Nephron progenitor cell (in vitro differentiated cells): ENCODE data around the gene CXCL12.

Source experiments
- DNase-seq: peaks from one replicate; pipeline ENCODE4 v3.0.0; 2021
- H3K27ac Mint-ChIP-seq: 2 replicates; pipeline ENCODE4 v1.8.0; 2021; ENCODE audit warnings: mild to moderate bottlenecking, moderate library complexity, mixed read lengths
- H3K27me3 Mint-ChIP-seq: 2 replicates; pipeline ENCODE4 v1.8.0; 2021; ENCODE audit warnings: mild to moderate bottlenecking, low read depth, mixed read lengths; ENCODE audit not compliant: poor library complexity
- H3K36me3 Mint-ChIP-seq: 2 replicates; pipeline ENCODE4 v1.8.0; 2021; ENCODE audit warnings: low read depth, mixed read lengths
- H3K4me1 Mint-ChIP-seq: 2 replicates; pipeline ENCODE4 v1.8.0; 2021; ENCODE audit warnings: mixed read lengths
- H3K4me3 Mint-ChIP-seq: 2 replicates; pipeline ENCODE4 v1.8.0; 2021; ENCODE audit warnings: mild to moderate bottlenecking, moderate library complexity, mixed read lengths
- H3K9me3 Mint-ChIP-seq: 2 replicates; pipeline ENCODE4 v1.8.0; 2021; ENCODE audit warnings: mild to moderate bottlenecking, moderate library complexity, mixed read lengths
- TF ChIP-seq, protein P1 (sequence below): fragments of 200-600 bp; sonication (generic); IDR thresholded peaks from 2 replicates; pipeline ENCODE4 v1.5.0; 2021; ENCODE audit warnings: antibody characterized with exemption

The CXCL12 gene

GRCh38 chr10:44424957-44425356 is 40.1 kb upstream of the CXCL12 start:
- Mint-ChIP-seq H3K27ac (no peak overlapping the region), H3K4me1 (peaks cover 12% of the 10 kb centered on the region), H3K9me3 (peaks cover 18% of the 10 kb centered on the region), H3K4me3 (no peak overlapping the region), H3K36me3 (no peaks in the 10 kb centered on the region), H3K27me3 (peaks cover 15% of the 10 kb centered on the region)
- TF ChIP-seq, protein P1, sequence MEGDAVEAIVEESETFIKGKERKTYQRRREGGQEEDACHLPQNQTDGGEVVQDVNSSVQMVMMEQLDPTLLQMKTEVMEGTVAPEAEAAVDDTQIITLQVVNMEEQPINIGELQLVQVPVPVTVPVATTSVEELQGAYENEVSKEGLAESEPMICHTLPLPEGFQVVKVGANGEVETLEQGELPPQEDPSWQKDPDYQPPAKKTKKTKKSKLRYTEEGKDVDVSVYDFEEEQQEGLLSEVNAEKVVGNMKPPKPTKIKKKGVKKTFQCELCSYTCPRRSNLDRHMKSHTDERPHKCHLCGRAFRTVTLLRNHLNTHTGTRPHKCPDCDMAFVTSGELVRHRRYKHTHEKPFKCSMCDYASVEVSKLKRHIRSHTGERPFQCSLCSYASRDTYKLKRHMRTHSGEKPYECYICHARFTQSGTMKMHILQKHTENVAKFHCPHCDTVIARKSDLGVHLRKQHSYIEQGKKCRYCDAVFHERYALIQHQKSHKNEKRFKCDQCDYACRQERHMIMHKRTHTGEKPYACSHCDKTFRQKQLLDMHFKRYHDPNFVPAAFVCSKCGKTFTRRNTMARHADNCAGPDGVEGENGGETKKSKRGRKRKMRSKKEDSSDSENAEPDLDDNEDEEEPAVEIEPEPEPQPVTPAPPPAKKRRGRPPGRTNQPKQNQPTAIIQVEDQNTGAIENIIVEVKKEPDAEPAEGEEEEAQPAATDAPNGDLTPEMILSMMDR: no peak
- DNase-seq: no peak

DNA sequence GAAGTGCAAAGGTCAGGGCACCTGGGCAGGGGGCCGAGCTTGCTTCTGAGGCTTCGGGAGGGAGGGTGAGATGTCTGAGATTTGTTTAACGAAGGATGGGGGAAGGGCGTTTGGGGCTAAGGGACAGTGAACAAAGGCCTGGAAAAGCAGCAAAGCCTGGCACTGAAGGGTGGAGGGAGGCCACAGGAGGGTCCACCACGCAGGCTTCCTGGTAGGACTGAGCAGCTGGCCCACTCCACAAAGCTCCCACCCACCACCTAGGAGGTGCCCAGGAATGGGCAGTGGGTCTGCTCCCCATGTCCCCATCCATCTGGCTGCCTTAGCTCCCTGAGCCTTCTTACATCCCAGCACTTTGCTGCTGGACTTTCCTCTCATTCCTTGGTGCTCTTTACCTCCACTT is 39.4 kb upstream of the CXCL12 start:
- H3K27me3 Mint-ChIP-seq: peaks cover 16% of the 10 kb centered on the region
- TF ChIP-seq, protein P1: no peak
- H3K9me3 Mint-ChIP-seq: peaks cover 12% of the 10 kb centered on the region
- H3K4me3 Mint-ChIP-seq: no peak overlapping the region
- no peaks in the 10 kb centered on the region for H3K36me3 Mint-ChIP-seq
- peaks cover 12% of the 10 kb centered on the region for H3K4me1 Mint-ChIP-seq
- peak overlapping the region; percentile 71 for H3K27ac Mint-ChIP-seq
- no peak for DNase-seq

- H3K4me1 Mint-ChIP-seq: peaks cover 12% of the 10 kb centered on the region
- H3K36me3 Mint-ChIP-seq: no peaks in the 10 kb centered on the region
- no peak for DNase-seq
- H3K9me3 Mint-ChIP-seq: peaks cover 5% of the 10 kb centered on the region
- TF ChIP-seq, protein P1: no peak
- H3K4me3 Mint-ChIP-seq: no peak overlapping the region
- no peak overlapping the region for H3K27ac Mint-ChIP-seq
- H3K27me3 Mint-ChIP-seq: peaks cover 20% of the 10 kb centered on the region
Observed at GRCh38 chr10:44422570-44423101, 37.7 kb upstream of the CXCL12 start.

GRCh38 chr10:44422153-44422552 is 37.3 kb upstream of the CXCL12 start:
- H3K27me3 Mint-ChIP-seq: peaks cover 22% of the 10 kb centered on the region
- TF ChIP-seq, protein P1: no peak
- H3K4me3 Mint-ChIP-seq: no peak overlapping the region
- peaks cover 12% of the 10 kb centered on the region for H3K4me1 Mint-ChIP-seq
- no peak overlapping the region for H3K27ac Mint-ChIP-seq
- peaks cover 5% of the 10 kb centered on the region for H3K9me3 Mint-ChIP-seq
- DNase-seq: no peak
- no peaks in the 10 kb centered on the region for H3K36me3 Mint-ChIP-seq

DNA sequence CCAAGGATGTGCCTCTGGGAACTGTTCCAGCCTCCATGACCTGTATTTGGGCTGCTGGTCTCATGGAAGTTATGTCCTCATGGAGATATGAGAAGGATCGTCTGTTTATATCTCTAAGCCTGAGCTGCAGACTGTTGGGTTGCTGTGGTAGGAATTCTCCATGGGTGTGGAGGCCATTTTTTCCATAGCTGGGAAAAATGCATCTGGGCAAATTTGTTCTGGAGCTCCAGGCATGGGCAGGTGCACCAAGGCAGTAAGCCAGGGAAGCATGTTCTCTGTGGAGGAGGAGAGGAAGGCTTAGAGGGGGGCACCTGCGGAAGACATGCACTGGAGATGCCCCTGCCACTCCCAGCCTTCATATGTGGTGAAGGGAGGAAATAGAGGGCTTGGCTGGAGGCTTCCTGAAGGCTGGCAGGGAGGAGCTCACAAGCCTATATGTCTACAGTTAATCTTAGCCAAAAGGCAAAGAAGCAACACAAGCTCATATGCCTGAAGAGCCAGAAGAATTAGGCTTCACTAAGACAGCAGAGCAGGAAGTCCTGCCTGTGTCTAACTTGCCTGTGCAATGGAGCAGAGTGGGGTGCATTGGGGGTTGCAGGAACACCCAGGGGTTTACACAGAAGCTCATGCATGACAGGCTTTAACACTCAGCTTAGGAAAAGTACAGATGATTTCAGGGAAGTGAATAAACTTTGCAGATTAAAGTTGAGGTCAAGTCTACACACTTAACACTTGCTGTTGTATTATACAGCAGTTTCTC is 35.1 kb upstream of the CXCL12 start:
- H3K27me3 Mint-ChIP-seq: peaks cover 26% of the 10 kb centered on the region
- H3K4me3 Mint-ChIP-seq: no peak overlapping the region
- H3K27ac Mint-ChIP-seq: no peak overlapping the region
- H3K4me1 Mint-ChIP-seq: peaks cover 10% of the 10 kb centered on the region
- peaks cover 14% of the 10 kb centered on the region for H3K9me3 Mint-ChIP-seq
- TF ChIP-seq, protein P1: no peak
- DNase-seq: no peak
- no peaks in the 10 kb centered on the region for H3K36me3 Mint-ChIP-seq

DNA sequence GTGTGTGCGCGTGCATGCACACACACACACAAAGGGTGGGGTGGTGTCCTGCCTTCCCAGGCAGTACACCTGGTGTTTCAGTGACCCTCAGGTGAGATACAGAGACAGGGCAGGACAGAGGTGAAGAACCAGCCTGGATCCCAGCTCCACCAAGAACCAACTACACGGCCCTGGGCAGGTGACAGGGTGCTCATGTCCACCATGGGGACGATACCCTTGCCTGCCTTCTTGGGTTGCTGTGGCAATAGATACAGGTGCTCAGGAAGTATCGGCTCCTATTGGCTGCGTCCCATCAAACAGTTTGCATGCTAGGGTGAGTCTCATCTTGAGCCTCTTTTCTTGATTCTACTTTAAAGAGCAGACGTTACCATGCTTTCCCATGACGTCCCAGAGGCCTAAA is 33.7 kb upstream of the CXCL12 start:
- TF ChIP-seq, protein P1: no peak
- Mint-ChIP-seq H3K9me3 (peaks cover 26% of the 10 kb centered on the region), H3K36me3 (no peaks in the 10 kb centered on the region), H3K4me3 (no peak overlapping the region), H3K4me1 (no peaks in the 10 kb centered on the region), H3K27me3 (peaks cover 26% of the 10 kb centered on the region), H3K27ac (no peak overlapping the region)
- no peak for DNase-seq
